ENCODE results near the gene COA8. TPM values are rescaled to one million over a fixed set of nuclear protein-coding genes. Genes with fewer than 3 reads are reported as not detected.

The COA8 gene
- total RNA-seq, 1 experiment from 2014 or later, result 62.3 TPM

DNA sequence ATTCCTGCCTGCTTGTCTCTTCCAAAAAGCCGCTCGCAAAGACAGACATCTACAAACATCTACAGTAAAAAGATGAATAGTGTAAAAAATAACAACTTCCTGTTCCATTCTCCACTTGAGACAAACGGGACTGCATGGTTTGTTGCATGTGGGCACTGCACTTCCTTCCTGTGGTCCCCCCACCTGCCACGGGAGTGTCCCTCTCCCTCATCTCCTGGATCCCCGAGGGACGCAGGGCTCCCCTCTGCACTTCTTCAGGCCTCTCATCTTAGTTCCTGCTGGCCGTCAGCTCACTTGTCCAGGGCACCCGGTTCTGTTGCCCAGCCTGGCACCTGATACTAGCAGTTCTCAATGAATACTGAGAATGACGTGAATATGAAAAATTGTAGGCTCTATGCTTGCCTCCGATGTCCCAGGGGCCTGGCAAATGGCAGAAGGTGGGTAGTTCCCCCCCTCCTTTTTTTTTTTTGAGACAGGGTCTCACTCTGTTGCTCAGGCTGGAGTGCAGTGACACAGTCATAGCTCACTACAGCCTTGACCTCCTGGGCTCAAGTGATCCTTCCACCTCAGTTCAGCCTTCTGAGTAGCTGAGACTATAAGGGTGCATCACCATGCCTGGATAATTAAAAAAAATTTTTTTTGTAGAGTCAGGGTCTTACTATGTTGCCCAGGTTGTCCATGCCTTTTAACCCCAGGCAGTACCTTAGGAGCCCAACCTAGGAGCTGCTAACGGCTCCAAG, 62.8 kb downstream of the COA8 start:
- H3K9ac ChIP-seq (ENCODE audit: low read length), result peak overlapping the region; percentile 69

DNA sequence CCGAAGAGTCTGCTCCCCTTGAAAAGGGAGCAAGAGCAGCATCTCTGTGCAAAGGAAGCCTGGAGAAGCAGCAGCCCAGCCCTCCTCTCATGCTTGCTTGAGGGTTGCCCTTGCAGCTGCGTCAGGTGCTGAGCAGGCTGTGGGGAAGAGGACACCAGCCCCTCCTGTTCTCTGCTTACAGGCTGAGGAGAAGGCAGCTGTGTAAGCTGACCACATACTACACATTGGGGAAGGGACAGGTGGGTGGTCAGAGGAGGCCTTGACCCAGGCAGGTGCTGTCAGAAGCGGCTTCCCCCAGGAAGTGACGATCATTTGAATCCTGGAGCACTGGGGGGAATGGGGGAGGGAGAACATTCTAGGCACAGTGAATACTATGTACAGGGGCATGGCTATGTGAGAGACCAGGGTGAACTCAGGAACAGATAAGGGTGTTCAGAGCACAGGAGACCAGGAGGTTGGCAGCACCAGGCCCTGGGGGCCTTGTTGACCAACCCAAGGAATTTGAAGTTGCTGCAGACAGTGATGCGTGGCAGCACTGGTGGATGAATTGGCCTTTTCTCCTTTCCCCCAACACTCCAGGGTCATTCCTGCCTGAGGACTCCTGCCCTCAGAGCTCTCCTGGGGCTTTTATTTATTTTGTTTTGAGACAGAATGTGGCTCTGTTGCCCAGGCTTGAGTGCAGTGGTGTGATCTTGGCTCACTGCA, 63.5 kb downstream of the COA8 start:
- POLR2A ChIA-PET (ENCODE audit: unreplicated experiment), result interaction anchor here (0.6 kb wide), 1 partner anchor 67 kb away, joined by 12 read pairs; no protein-coding TSS in a partner anchor
- CTCF ChIA-PET, result no interaction called here
- BruUV-seq (replicated peaks), result no TSS peak
- Histone ChIP-seq H3K79me2 (ENCODE audit: low read length) (peaks cover 31% of the 10 kb centered on the region), H3K27me3 (ENCODE audit: low read length) (no peaks in the 10 kb centered on the region), H3K4me2 (ENCODE audit: low read length) (peak overlapping the region; percentile 9; the same call in 1 of the 2 replicates), H3F3A (ENCODE audit: low read length, unreplicated experiment) (peaks cover 4% of the 10 kb centered on the region), H3K9me2 (replicated peaks; ENCODE audit: low read length) (no peaks in the 10 kb centered on the region), H3K36me3 (ENCODE audit: low read depth, low read length) (peaks cover 4% of the 10 kb centered on the region; the same call in 1 of the 2 replicates), H2AFZ (ENCODE audit: low read length) (no peak overlapping the region), H4K20me1 (ENCODE audit: low read length) (peaks cover 15% of the 10 kb centered on the region), H3K9ac (ENCODE audit: low read length) (no peak overlapping the region), H3K9me3 (ENCODE audit: low read length) (no peaks in the 10 kb centered on the region), H3K4me3 (ENCODE audit: low read length) (no peak overlapping the region), H3K27ac (ENCODE audit: low read length) (peak overlapping the region; percentile 93), H3K4me1 (ENCODE audit: insufficient read depth, low read length) (peaks cover 63% of the 10 kb centered on the region)
- no peak for ATAC-seq
- intact Hi-C loops (cut with micrococcal nuclease), result no loop called here
- no peak for DNase-seq
- TF ChIP-seq EZH2phosphoT487 (IDR thresholded peaks at IDR 0.05; ENCODE audit: borderline replicate concordance, low read length) (no peak), EZH2 (IDR thresholded peaks at IDR 0.05; ENCODE audit: low read length, unreplicated experiment) (no peak)
- TF ChIP-seq, protein P1, sequence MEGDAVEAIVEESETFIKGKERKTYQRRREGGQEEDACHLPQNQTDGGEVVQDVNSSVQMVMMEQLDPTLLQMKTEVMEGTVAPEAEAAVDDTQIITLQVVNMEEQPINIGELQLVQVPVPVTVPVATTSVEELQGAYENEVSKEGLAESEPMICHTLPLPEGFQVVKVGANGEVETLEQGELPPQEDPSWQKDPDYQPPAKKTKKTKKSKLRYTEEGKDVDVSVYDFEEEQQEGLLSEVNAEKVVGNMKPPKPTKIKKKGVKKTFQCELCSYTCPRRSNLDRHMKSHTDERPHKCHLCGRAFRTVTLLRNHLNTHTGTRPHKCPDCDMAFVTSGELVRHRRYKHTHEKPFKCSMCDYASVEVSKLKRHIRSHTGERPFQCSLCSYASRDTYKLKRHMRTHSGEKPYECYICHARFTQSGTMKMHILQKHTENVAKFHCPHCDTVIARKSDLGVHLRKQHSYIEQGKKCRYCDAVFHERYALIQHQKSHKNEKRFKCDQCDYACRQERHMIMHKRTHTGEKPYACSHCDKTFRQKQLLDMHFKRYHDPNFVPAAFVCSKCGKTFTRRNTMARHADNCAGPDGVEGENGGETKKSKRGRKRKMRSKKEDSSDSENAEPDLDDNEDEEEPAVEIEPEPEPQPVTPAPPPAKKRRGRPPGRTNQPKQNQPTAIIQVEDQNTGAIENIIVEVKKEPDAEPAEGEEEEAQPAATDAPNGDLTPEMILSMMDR (conservative IDR thresholded peaks at IDR 0.05; ENCODE audit: low read depth, low read length), result no peak

More for the DNA sequence above, 62.8 kb downstream of the COA8 start:
- Histone ChIP-seq H3K4me2 (ENCODE audit: low read length) (peak overlapping the region; percentile 69), H3K79me2 (ENCODE audit: low read length) (peaks cover 23% of the 10 kb centered on the region), H4K20me1 (ENCODE audit: low read length) (peaks cover 8% of the 10 kb centered on the region), H3K9me2 (replicated peaks; ENCODE audit: low read length) (no peaks in the 10 kb centered on the region), H3K4me3 (ENCODE audit: low read length) (no peak overlapping the region; the same call in 1 of the 2 replicates), H3K4me1 (ENCODE audit: insufficient read depth, low read length) (peaks cover 58% of the 10 kb centered on the region), H3K27ac (ENCODE audit: low read length) (peak overlapping the region; percentile 93), H3K9me3 (ENCODE audit: low read length) (no peaks in the 10 kb centered on the region), H3K27me3 (ENCODE audit: low read length) (no peaks in the 10 kb centered on the region), H3K36me3 (ENCODE audit: low read depth, low read length) (0 out of 2 replicates have a peak, but pooled peaks cover under 1% of the 10 kb centered on the region), H3F3A (ENCODE audit: low read length, unreplicated experiment) (peaks cover 4% of the 10 kb centered on the region), H2AFZ (ENCODE audit: low read length) (peak overlapping the region; percentile 23; the same call in 1 of the 2 replicates)
- TSS peak; percentile 18 for BruUV-seq (replicated peaks)
- ChIA-PET POLR2A (ENCODE audit: unreplicated experiment) (interaction anchor here (0.5 to 0.6 kb wide), 2 partner anchors 54 to 67 kb away, joined by 4 to 12 read pairs; no protein-coding TSS in a partner anchor), CTCF (no interaction called here)
- intact Hi-C loops (cut with micrococcal nuclease), result loop anchor here (1.0 to 2.0 kb wide), 2 partner anchors 31 to 49 kb away; no protein-coding TSS in a partner anchor
- DNase-seq, result no peak
- ATAC-seq, result no peak; the same call in 1 of the 2 replicates
- TF ChIP-seq EZH2 (IDR thresholded peaks at IDR 0.05; ENCODE audit: low read length, unreplicated experiment), result no peak
- TF ChIP-seq, protein P1 (conservative IDR thresholded peaks at IDR 0.05; ENCODE audit: low read depth, low read length), result no peak
- TF ChIP-seq EZH2phosphoT487 (IDR thresholded peaks at IDR 0.05; ENCODE audit: borderline replicate concordance, low read length), result no peak

All from PC-3 (cell line).